HUES6 (cell line): ENCODE data around the gene MRPL4.
A peak's percentile ranks its signal among the peaks of the same experiment; 100 is the strongest.
"Not testable (repeated sequence)": the region's sequence is repeated elsewhere in the genome, so short reads cannot be mapped to it uniquely, and the experiment has no call there.

ENCODE experiments used
- H3K27ac ChIP-seq: 2 replicates; pipeline ENCODE4 v1.7.0; 2013; ENCODE audit warnings: low read depth, mild to moderate bottlenecking, low read length, inconsistent platforms
- H3K27me3 ChIP-seq: 2 replicates; pipeline ENCODE4 v1.6.1; 2013; ENCODE audit warnings: low read length; ENCODE audit not compliant: control insufficient read depth, insufficient read depth
- H3K36me3 ChIP-seq: 2 replicates; pipeline ENCODE4 v1.6.1; 2013; ENCODE audit warnings: low read length; ENCODE audit not compliant: control insufficient read depth, insufficient read depth
- H3K4me1 ChIP-seq: 2 replicates; pipeline ENCODE4 v1.6.1; 2013; ENCODE audit warnings: low read length; ENCODE audit not compliant: control insufficient read depth, insufficient read depth
- H3K4me3 ChIP-seq: 2 replicates; pipeline ENCODE4 v1.5.1; 2013; ENCODE audit warnings: low read depth, low read length
- H3K9ac ChIP-seq: one replicate; pipeline ENCODE4 v1.6.1; 2013; ENCODE audit warnings: mild to moderate bottlenecking, low read length
- H3K9me3 ChIP-seq: 2 replicates; pipeline ENCODE4 v1.6.1; 2013; ENCODE audit warnings: low read depth, low read length; ENCODE audit not compliant: control insufficient read depth, insufficient read depth

Gene MRPL4

DNA sequence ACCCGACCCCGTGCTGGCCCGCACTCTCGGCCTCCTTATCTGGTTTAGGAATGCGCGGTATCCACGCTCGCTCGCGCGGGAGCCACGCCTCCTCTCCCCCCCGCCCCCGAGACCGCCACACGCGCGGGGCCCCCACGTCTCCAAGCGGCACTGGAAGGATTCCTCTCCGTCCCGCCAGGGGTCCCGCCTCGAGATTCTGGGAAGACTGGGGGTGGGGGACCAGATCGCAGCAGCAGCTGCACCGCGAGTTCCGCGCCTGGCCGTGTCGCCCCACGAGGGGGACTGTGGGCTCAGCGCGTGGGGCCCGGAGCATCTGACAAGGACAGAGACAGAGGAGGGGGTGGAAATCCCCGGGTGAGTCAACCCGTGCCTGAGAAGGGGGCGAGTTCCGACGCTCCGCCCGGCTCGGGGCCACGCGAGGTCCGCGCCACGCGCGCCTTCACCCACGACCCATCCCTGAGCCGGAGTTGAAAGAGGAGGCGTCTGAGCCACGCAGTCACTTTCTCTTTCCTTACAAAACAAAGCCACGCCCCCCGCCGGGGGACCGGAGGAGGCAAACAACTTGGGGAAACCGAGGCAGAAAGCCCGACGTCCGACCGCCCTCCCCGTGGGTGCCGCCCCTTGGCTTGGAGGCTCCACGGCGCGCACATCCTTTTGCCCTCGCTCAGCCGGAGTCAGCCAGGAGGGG is 21.7 kb upstream of the MRPL4 start:
- Histone ChIP-seq H3K9me3 (no peaks in the 10 kb centered on the region), H3K9ac (peak overlapping the region; percentile 74), H3K4me3 (peak overlapping the region; percentile 76), H3K36me3 (no peaks in the 10 kb centered on the region), H3K4me1 (peaks cover 14% of the 10 kb centered on the region), H3K27ac (peak overlapping the region; percentile 29; the same call in 1 of the 2 replicates), H3K27me3 (no peaks in the 10 kb centered on the region)

- H3K4me3 ChIP-seq: peak within 1 kb of the TSS; percentile 76
- H3K27me3 ChIP-seq: no peaks in the 10 kb centered on the region
- H3K27ac ChIP-seq: peak within 1 kb of the TSS; percentile 29; the same call in 1 of the 2 replicates
- no peaks in the 10 kb centered on the region for H3K9me3 ChIP-seq
- H3K4me1 ChIP-seq: peaks cover 16% of the 10 kb centered on the region
- H3K9ac ChIP-seq: peak within 1 kb of the TSS; percentile 74
- no peaks in the 10 kb centered on the region for H3K36me3 ChIP-seq
Measured at GRCh38 chr19:10230861-10231611, 21.0 kb upstream of the MRPL4 start, which contains the start of gene S1PR2. Gene S1PR2, minus strand, starts transcription at chr19:10231331. Its CDS starts 6,426 bp downstream, at chr19:10224905.

- H3K27me3 ChIP-seq: no peaks in the 10 kb centered on the region
- H3K9me3 ChIP-seq: no peaks in the 10 kb centered on the region
- H3K4me1 ChIP-seq: peaks cover 15% of the 10 kb centered on the region
- peak overlapping the region; percentile 76 for H3K4me3 ChIP-seq
- no peak overlapping the region for H3K27ac ChIP-seq
- no peak overlapping the region for H3K9ac ChIP-seq
- H3K36me3 ChIP-seq: no peaks in the 10 kb centered on the region
Measured at GRCh38 chr19:10231612-10232228, 20.3 kb upstream of the MRPL4 start.

DNA sequence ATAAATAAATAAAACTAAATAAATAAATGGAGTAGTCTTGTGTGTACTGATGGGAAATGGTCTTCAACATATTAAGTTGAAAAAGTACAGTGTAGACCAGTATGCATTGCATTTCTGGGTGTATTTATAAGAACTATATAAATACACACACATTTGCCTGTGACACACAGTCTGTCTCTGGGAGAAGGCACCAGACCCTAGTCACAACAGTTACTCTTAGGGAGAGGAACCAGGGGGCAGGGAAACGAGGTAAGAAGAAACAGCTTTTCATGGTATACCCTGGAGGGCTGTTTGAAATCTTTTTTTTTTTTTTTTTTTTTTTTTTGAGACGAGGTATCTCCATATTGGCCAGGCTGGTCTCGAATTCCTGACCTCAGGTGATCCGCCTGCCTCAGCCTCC is 18.1 kb upstream of the MRPL4 start:
- H3K4me3 ChIP-seq: no peak overlapping the region
- no peaks in the 10 kb centered on the region for H3K9me3 ChIP-seq
- H3K36me3 ChIP-seq: no peaks in the 10 kb centered on the region
- H3K27ac ChIP-seq: no peak overlapping the region
- no peak overlapping the region for H3K9ac ChIP-seq
- no peaks in the 10 kb centered on the region for H3K27me3 ChIP-seq
- peaks cover 10% of the 10 kb centered on the region; the same call in 1 of the 2 replicates for H3K4me1 ChIP-seq

- Histone ChIP-seq H3K4me1 (peaks cover 7% of the 10 kb centered on the region; the same call in 1 of the 2 replicates), H3K9ac (no peak overlapping the region), H3K27ac (no peak overlapping the region), H3K4me3 (no peak overlapping the region), H3K9me3 (no peaks in the 10 kb centered on the region), H3K27me3 (no peaks in the 10 kb centered on the region), H3K36me3 (no peaks in the 10 kb centered on the region)
Measured at GRCh38 chr19:10235003-10235402, 17.0 kb upstream of the MRPL4 start.

- H3K27me3 ChIP-seq, H3K9ac ChIP-seq, H3K27ac ChIP-seq, H3K4me1 ChIP-seq, H3K36me3 ChIP-seq, H3K9me3 ChIP-seq, H3K4me3 ChIP-seq: not testable (repeated sequence)
Measured at GRCh38 chr19:10235409-10235808, 16.6 kb upstream of the MRPL4 start.

GRCh38 chr19:10237702-10238101 is 14.3 kb upstream of the MRPL4 start:
- H3K36me3 ChIP-seq: no peaks in the 10 kb centered on the region
- no peak overlapping the region for H3K4me3 ChIP-seq
- H3K4me1 ChIP-seq: peaks cover 9% of the 10 kb centered on the region; the same call in 1 of the 2 replicates
- no peak overlapping the region for H3K27ac ChIP-seq
- no peak overlapping the region for H3K9ac ChIP-seq
- H3K9me3 ChIP-seq: no peaks in the 10 kb centered on the region
- no peaks in the 10 kb centered on the region for H3K27me3 ChIP-seq

GRCh38 chr19:10238172-10238783 is 13.7 kb upstream of the MRPL4 start:
- H3K4me3 ChIP-seq: no peak overlapping the region
- H3K27ac ChIP-seq: no peak overlapping the region
- no peak overlapping the region for H3K9ac ChIP-seq
- H3K27me3 ChIP-seq: no peaks in the 10 kb centered on the region
- H3K36me3 ChIP-seq: no peaks in the 10 kb centered on the region
- no peaks in the 10 kb centered on the region for H3K9me3 ChIP-seq
- peaks cover 11% of the 10 kb centered on the region; the same call in 1 of the 2 replicates for H3K4me1 ChIP-seq

- H3K4me3 ChIP-seq, H3K27ac ChIP-seq, H3K9ac ChIP-seq, H3K27me3 ChIP-seq, H3K36me3 ChIP-seq, H3K9me3 ChIP-seq, H3K4me1 ChIP-seq: not testable (repeated sequence)
Measured at GRCh38 chr19:10241826-10242449, 10.1 kb upstream of the MRPL4 start.

DNA sequence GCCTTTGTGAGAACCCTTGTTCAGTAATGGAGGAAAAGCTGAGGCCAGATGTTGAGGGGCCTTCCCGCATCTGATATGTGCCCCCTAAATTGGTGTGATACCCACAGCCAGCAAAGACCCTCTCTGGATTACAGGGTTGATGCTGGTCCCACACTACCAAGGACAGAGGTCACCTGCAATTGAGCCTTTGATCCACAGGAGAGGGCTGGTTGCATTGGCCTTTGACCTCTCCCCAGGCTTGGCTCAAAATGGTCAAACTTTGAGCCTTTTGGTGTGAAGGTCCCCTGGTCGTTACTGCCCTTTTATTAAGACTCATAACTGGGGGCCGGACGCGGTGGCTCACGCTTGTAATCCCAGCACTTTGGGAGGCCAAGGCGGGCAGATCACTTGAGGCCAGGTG is 8.4 kb upstream of the MRPL4 start:
- Histone ChIP-seq H3K27ac (no peak overlapping the region), H3K27me3 (no peaks in the 10 kb centered on the region), H3K4me3 (no peak overlapping the region), H3K36me3 (no peaks in the 10 kb centered on the region), H3K9me3 (no peaks in the 10 kb centered on the region), H3K9ac (no peak overlapping the region), H3K4me1 (peaks cover 4% of the 10 kb centered on the region; the same call in 1 of the 2 replicates)
